ENCODE measurements around the gene BOLA3.
"Not testable (repeated sequence)": the region's sequence is repeated elsewhere in the genome, so short reads cannot be mapped to it uniquely, and the experiment has no call there.

Gene BOLA3

GRCh38 chr2:74101574-74102300 lies 46.0 kb downstream of the BOLA3 start:
- no peak for DNase-seq

GRCh38 chr2:74100254-74101216 lies 47.2 kb downstream of the BOLA3 start:
- DNase-seq: no peak

GRCh38 chr2:74099835-74100234 lies 47.9 kb downstream of the BOLA3 start:
- no peak for DNase-seq

GRCh38 chr2:74099271-74099670 lies 48.4 kb downstream of the BOLA3 start:
- no peak for DNase-seq

- no peak for DNase-seq
These were observed 50.1 kb downstream of the BOLA3 start for GRCh38 chr2:74097574-74097973.

GRCh38 chr2:74096052-74096451 lies 51.7 kb downstream of the BOLA3 start:
- DNase-seq: no peak

- DNase-seq: no peak
These were observed 52.1 kb downstream of the BOLA3 start for GRCh38 chr2:74095632-74096031.

GRCh38 chr2:74094291-74094690 lies 53.4 kb downstream of the BOLA3 start:
- DNase-seq: no peak

GRCh38 chr2:74093840-74094239 lies 53.9 kb downstream of the BOLA3 start:
- DNase-seq: no peak

GRCh38 chr2:74093426-74093825 lies 54.3 kb downstream of the BOLA3 start:
- no peak for DNase-seq

GRCh38 chr2:74092275-74092674 lies 55.4 kb downstream of the BOLA3 start:
- no peak for DNase-seq

GRCh38 chr2:74091391-74091790 lies 56.3 kb downstream of the BOLA3 start:
- DNase-seq: no peak

- no peak for DNase-seq
These were observed 57.6 kb downstream of the BOLA3 start for GRCh38 chr2:74089816-74090745.

- DNase-seq: not testable (repeated sequence)
These were observed 59.0 kb downstream of the BOLA3 start for GRCh38 chr2:74088676-74089075.

GRCh38 chr2:74087696-74088095 lies 60.0 kb downstream of the BOLA3 start:
- DNase-seq: no peak

GRCh38 chr2:74086021-74086420 lies 61.7 kb downstream of the BOLA3 start:
- no peak for DNase-seq

Data from CD4-positive, alpha-beta T cell treated with Interleukin-12 subunit alpha and Interleukin-12 subunit beta, for 1 hour (primary cell).